Kidney capillary endothelial cell (primary cell): ENCODE results near the gene ZNF808.
"Not testable (repeated sequence)": the region's sequence is repeated elsewhere in the genome, so short reads cannot be mapped to it uniquely, and the experiment has no call there.

Experiments used
- DNase-seq: peaks from one replicate; pipeline ENCODE4 v3.0.0-alpha.2; 2018; ENCODE audit warnings: low spot score

ZNF808 gene

GRCh38 chr19:52527134-52527955, at the start of gene ZNF808:
Gene ZNF808 (plus strand): TSS chr19:52527668. CDS start chr19:52543285, 15,617 bp downstream.
- DNase-seq = peak; percentile 85

- not testable (repeated sequence) for DNase-seq
Measured at GRCh38 chr19:52484111-52484743, 43.2 kb upstream of the ZNF808 start.

- not testable (repeated sequence) for DNase-seq
Measured at GRCh38 chr19:52485064-52485463, 42.4 kb upstream of the ZNF808 start.

DNA sequence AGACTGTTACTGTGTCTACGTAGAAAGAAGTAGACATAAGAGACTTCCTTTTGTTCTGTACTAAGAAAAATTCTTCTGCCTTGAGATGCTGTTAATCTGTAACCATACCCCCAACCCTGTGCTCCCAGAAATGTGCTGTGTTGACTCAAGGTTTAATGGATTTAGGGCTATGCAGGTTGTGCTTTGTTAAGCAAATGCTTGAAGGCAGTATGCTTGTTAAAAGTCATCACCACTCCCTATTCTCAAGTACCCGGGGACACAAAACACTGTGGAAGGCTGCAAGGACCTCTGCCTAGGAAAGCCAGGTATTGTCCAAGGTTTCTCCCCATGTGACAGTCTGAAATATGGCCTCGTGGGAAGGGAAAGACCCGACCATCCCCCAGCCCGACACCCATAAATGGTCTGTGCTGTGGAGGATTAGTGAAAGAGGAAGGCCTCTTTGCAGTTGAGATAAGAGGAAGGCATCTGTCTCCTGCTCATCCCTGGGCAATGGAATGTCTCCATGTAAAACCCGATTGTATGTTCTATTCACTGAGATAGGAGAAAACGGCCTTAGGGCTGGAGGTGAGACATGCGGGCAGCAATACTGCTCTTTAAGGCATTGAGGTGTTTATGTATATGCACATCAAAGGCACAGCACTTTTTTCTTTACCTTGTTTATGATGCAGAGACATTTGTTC, 41.8 kb upstream of the ZNF808 start:
- DNase-seq = not testable (repeated sequence)

DNA sequence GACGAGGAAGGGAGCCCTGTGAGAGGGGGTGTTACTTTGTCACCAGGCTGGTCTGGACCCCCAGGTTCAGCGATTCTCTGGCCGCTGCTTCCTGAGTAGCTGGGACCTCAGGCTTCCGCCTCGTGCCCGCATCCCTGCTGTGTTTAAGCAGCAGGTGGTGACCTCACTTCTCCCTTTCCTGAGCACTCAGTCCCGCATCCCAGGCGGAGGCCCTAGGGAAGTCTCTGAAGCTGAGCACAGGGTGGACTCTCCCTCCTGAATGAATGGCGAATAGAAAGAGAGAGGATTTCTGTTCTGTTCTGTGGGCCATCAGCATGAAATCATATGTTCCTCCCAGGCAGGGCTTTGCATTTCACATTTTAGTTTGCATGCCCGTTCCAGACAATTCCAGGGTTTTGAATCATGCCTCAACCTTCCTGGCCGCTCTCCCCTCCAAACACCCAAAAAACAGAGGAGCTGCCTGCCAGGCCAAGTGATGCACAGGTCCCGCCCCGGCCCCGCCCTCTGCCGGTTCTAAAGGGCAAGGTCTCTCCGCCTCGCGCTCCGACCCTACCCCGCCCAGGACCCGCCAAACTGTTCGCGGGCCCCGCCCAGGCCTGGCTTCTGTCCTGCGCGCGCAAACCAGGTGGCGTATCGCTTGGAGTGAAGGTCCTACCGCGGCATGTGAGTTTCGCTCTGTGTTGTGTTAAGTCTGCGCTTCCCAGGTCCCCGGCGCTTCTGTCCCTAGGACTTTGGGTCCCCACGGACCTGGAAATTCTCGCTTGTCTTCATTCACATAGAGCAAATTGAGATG, 35.1 kb upstream of the ZNF808 start:
- DNase-seq = no peak

GRCh38 chr19:52492994-52493470, 34.4 kb upstream of the ZNF808 start:
- DNase-seq = no peak

DNA sequence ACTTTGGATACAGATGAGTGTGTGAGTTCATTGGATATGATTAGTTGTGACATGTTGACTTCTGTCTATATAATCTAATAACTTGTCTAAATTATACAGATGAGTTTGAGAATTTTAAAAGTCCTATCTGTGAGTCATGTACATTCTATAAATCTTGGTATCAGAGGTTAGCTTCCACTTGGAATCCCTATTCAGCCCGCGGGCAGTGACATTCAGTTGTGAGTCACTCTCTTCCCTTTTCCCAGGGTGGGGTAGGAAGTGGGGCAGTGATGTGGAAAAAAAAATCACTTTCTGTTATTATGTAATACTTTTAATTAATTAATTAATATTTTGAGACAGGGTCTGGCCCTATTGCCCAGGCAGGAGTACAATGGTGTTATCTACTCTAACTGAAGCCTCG, 33.0 kb upstream of the ZNF808 start:
- DNase-seq = peak; percentile 5

GRCh38 chr19:52498571-52498970, 28.9 kb upstream of the ZNF808 start:
- DNase-seq = no peak

DNA sequence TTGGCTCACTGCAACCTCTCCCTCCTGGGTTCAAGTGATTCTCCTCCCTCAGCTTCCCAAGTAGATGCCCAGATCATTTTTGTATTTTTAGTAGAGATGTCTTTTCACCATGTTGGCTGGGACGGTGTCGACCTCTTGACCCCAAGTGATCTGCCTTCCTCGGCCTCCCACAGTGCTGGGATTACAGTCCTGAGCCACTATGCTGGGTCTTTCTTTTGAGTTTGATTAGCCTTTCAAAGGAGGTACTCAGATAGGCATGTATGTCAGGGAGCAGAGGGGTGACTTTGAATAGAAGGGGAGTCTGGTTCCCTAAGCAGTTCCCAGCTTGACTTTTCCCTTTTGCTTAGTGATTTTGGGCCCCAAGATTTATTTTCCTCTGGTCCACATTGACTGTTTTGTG, 27.0 kb upstream of the ZNF808 start:
- not testable (repeated sequence) for DNase-seq

DNA sequence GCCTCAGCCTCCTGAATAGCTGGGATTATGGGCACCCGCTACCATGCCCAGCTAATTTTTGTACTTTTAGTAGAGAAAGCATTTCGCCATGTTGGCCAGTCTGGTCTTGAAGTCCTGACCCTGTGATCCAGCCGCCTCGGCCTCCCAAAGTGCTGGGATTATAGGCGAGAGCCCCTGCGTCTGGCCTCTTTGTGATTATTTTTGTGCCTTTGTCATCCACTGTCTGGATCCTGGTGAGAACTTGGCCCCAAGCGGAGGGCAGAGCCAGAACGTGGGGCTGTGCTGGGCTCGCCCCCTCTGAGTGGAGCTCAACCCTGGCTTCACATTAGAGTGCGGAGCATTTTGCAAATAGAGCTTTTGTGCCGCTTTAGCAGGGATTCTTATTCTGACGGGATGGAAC, 26.5 kb upstream of the ZNF808 start:
- not testable (repeated sequence) for DNase-seq

DNA sequence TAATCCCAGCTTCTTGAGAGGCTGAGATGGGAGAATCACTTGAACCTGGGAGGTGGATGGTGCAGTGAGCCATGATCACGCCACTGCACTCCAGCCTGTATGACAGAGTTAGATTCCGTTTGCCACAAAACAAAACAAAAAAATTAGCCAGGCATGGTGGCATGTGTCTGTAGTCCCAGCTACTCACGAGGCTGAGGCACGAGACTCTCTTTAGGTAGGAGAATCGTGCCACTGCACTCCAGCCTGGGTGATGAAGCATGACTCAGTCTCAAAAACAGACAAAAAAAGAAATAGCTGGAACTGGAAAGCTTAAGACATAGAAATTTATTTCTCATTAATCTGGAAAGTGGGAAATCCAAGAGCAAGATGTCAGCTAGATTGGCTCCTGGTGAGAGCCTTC, 20.2 kb upstream of the ZNF808 start:
- DNase-seq = no peak

DNA sequence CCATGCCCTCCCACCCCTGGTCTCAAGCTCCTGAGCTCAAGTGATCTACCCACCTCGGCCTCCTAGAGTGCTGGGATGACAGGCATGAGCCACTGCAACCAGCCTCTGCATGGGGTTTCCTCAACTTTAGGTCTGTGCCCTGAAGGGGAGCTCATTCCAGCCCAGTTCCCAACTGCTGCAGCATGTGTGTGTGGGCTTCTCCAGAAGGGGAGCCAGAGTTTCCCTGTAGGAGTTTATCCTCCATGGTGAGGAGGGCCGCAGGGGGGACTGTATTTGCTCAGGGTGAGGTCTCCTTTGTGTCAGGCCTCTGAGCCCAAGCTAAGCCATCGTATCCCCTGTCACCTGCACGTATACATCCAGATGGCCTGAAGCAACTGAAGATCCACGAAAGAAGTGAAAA, 11.3 kb upstream of the ZNF808 start:
- DNase-seq = no peak

- no peak for DNase-seq
Measured at GRCh38 chr19:52518646-52519045, 8.8 kb upstream of the ZNF808 start.

DNA sequence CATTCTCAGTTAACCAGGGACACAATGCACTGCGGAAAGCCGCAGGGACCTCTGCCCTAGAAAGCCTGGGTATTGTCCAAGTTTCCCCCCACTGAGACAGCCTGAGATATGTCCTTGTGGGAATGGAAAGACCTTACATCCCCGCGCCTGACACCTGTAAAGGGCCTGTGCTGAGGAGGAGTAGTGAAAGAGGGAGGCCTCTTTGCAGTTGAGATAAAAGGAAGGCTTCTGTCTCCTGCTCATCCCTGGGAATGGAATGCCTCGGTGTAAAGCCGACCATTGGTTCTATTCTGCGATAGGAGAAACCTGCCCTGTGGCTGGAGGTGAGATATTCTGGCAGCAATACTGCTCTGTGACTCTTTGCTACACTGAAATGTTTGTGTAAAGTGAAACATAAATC, 8.3 kb upstream of the ZNF808 start:
- DNase-seq = not testable (repeated sequence)

- no peak for DNase-seq
Measured at GRCh38 chr19:52520013-52520412, 7.5 kb upstream of the ZNF808 start.

- no peak for DNase-seq
Measured at GRCh38 chr19:52522551-52522950, 4.9 kb upstream of the ZNF808 start.

DNA sequence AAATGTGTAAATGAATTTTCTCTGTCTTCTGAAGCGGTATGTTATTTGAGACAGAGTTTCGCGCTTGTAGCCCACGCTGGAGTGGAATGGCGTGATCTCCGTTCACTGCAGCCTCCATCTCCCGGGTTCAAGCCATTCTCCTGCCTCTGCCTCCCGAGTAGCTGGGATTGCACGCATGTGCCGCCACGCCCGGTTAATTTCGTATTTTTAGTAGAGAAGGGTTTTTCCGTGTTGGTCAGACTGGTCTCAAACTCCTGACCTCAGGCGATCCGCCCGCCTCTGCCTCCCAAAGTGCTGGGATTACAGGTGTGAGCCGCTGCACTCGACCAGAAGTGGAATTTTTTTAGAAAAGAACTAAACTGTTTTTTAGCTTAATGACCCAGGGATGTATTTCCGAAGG, 3.4 kb upstream of the ZNF808 start:
- DNase-seq = no peak

DNA sequence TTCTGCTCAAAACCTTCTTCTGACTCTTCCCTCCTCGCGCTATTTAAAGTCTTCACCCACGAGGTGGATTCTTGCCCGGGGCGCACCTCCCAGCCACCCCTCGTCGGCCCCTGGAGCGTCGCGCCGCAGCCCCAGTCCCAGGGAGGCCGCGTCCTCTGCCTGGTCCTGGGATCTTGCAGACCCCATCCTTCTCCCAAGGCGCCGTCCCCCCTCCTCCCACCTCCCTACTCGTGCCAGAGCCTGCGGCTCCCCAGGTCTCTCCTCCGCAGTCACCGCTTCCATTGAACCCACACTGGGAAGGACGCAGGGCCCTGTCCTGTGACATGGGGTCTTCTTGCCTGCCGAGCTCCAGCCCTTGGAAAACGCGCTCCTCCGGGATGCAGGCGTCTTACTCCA, 486 bp downstream of the ZNF808 start:
- no peak for DNase-seq

GRCh38 chr19:52532480-52532879, 5.0 kb downstream of the ZNF808 start:
- DNase-seq = no peak

DNA sequence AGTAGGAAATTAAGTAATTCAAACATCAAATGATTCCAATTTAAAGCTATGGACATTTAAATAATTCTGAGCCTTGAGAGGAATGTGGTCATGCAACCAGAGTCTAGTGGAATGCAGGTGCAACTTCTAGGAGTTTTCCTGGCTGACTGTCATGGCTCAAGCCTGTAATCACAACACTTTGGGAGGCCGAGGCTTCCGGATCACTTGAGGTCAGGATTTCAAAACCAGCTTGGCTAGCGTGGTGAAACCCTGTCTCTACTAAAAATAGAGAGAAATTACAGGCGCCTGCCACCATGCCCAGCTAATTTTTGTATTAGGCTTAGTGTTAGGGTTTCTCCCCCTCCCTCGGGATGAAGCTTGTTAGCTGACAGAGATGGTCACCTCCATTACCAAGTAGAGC, 6.4 kb downstream of the ZNF808 start:
- no peak for DNase-seq

DNA sequence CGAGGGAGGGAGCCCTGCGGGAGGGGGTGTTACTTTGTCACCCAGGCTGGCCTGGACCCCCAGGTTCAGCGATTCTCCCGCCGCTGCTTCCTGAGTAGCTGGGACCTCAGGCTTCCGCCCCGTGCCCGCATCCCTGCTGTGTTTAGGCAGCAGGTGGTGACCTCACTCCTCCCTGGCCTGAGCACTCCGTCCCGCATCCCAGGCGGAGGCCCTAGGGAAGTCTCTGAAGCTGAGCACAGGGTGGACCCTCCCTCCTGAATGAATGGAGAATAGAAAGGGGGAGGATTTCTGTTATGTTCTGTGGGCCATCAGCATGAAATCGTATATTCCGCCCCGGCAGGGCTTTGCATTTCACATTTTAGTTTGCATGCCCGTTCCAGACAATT, 7.9 kb downstream of the ZNF808 start:
- DNase-seq = not testable (repeated sequence)
